Cerebellar cortex (tissue), 1 donor: ENCODE measurements around the gene KATNB1.
"Not testable (repeated sequence)": the region's sequence is repeated elsewhere in the genome, so short reads cannot be mapped to it uniquely, and the experiment has no call there.

Experiments
- DNase-seq: peaks from one replicate; pipeline ENCODE4 v3.0.0-alpha.2; 2015; ENCODE audit warnings: low spot score

The KATNB1 gene

DNA sequence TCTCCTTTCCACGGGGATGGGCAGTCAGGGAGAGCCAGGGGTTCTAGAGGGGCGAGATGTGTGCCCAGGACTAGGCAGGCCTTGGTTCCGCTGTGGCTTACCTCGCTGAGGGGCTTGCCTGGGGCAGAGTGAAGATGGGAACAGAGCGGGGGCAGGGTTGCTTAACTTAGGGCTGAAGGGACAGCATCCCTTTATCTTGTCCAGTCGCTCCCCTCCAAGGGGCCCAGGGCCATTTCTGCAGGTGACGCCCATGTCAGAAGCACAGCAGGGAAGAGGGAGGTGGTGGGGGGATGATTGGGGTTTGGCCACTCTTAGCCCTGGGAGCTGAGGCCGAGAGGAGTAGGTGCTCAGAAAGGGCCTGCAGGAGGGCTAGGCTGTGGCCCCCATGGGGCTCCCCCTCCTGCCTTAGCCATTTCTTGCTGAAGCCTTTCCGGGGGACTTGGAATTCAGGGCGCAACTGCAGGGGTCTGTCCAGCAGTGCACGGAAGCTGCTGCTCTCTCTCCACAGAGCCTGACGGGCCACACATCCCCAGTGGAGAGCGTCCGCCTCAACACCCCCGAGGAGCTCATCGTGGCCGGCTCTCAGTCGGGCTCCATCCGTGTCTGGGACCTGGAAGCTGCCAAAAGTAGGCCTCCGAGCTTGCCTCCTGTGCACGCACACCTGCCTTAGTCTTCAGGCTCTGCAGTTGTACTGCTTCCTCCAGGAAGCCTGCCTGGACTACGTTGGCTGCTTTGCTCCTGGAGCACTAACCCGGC, 8.5 kb downstream of the KATNB1 start:
- no peak for DNase-seq

DNA sequence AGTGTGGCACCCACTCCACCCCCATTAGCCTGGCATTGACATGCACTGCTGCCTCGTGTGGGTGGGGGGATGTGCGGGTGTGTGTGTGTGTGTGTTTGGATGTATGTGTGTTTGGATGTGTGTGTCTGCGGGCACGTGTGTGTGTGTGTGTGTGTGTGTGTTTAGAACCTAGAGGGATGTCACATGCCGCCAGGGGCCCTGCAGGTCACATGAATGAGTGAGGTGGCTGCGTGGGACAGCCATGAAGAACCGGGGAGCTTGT, 9.0 kb downstream of the KATNB1 start:
- no peak for DNase-seq

DNA sequence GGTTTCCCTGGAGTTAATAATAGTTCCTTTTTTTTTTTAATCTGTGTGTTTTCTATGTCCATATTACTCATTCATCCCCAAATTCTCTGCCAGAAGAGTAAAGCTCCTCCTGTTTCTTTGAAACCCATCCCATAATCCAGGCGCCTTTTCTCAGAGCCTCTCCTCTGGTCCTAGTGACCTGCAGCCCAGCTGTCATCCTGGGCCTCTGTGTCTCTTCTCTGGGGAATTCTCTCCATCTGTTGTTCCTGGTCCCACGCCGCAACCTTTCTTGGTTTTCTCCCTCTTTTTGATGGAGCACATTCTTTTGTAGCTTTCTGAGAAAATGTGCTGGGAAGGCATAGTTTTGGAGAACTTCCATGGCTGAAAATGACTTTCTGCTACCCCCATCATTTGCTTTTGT, 10.2 kb downstream of the KATNB1 start:
- DNase-seq, result no peak

DNA sequence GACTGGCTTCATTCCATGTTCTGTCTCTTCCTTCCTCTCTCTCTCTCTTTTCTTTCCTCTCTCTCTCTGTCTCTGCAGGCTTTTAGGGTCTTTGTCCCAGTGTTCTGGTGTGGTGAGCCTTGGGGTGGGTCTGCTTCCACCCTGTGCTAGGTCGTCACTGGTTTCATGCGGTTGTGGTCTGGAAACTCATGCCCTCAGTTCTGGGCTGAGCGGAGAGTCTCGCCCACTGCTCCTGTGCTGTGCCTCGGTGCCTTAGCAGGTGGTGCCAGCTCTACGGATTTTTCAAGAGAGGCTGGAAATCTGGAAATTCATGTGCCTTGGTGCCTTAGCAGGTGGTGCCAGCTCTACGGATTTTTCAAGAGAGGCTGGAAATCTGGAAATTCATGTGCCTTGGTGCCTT, 10.7 kb downstream of the KATNB1 start:
- not testable (repeated sequence) for DNase-seq

DNA sequence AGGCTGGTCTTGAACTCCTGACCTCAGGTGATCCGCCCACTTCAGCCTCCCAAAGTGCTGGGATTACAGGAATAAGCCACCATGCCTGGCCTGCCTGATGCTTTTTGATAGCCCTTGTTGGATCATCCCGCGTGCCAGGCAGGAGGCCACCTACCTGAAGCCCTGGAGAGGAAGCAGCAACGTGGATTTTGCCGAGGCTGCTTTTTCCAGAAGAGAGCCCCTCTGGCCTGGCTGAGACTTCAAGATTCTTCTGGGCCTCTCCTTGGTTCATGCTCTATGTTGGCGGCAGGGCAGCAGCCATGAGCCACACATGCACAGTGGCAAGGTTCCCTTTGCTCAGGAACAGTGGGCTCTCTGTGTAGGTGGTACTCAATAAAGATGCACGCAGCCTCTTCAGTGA, 11.5 kb downstream of the KATNB1 start:
- DNase-seq, result no peak

DNA sequence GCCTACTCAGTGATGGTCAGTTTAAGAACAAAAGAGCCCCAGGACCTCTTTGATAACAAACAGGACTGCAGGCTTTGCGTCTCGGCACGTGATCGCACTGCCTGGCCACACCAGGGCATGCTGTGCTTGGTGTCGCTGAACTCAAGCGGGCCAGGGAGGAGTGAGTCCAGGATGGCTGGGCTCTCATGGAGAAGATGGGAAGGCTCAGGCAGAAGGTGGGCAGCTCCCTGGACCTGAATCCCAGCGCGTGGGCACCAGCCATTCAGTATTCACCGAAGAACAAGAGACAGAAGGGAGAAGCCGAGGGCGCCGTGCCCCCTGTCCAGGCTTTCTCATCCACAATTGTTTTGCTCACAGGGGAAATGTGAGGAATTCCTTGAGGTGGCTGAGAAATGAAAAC, 11.9 kb downstream of the KATNB1 start:
- DNase-seq, result no peak

DNA sequence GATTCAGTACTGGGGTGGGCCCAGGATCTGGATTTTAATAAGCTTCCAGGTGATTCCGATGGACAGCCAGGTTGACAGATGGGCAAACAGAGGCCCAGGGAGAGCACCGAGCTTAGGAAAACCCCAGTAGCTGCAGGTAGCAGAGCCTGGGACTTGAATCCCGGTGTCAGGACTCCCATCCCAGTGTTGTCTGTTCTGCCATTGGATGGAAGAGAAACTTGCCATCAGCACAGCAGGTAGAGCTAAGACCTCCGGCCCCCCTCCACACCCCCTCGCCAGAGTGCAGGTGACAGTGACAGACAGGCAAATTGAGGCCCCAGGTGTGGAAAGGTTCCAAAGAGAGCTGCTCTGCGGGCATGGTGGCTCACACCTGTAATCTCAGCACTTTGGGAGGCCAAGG, 12.4 kb downstream of the KATNB1 start:
- DNase-seq, result no peak

DNA sequence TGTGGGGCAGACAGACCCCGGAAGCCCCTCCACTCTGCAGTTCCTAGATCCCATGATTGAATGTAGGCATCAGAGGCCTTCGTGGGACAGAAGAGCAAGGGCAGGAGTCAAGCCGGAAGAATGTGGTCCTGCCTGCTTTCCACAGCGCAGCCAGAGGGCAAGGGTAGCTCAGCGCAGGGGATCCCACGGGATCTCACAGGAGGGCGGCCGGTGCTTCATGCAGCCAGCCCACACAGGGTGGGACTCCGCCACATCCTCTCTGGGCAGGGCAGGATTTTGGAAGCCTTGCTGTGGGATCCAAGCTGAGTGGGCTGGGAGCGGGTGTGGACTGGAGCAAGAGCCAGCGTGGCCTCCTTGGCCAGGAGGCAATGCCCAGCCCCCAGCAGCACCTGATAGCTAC, 13.0 kb downstream of the KATNB1 start:
- no peak for DNase-seq

DNA sequence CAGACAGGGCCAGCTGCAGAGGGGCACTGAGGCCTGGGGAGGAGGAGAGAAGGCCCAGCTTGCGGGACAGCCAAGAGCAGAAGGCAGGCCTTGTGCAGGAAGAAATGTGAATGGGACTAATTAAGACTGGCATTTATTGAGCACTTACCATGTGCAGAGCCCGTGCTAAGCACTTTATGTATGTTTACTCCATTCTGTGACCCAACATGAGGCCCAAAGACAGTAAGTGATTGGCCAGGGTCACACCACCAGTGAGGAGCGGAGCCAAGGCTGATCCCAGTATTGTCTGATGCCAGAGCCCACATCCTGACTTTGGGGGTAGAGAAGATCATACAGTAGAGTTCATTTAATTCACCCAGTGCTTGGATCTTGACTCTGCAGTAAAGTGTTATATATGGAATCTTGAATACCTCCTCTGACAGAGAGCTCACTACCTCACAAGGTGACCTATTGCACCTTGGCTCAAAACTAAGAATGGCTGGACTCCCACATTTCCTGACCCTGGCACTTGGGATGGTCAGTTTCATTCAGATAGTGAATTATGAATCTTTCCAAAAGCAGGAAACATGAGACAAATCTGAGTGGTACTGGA, 13.6 kb downstream of the KATNB1 start:
- no peak for DNase-seq

DNA sequence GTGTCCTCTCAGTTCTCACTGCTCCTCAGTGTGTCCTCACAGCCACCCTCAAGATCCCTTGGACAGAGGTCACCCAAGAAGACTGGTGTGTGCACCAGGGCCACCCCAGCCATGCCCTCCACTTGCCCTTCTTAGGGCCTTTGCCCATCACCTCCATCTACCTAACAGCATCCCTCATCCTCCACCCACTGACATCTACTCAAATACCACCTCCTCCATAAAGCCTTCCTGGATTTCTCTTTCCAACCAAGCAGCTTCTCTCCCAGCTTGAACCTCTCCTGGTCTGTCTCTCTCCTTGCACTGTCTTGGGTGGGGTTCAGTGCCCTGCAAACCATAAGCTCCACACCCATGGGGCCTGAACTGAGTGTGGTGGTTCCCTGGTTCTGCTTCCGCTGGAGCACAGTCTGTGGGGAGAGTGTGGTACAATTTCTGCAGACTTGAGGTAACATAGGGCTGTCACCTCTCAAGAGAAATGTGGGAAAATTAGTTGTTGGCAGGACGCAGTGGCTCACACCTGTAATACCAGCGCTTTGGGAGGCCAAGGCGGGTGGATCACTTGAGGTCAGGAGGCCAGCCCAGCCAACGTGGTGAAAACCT, 14.4 kb downstream of the KATNB1 start:
- no peak for DNase-seq

DNA sequence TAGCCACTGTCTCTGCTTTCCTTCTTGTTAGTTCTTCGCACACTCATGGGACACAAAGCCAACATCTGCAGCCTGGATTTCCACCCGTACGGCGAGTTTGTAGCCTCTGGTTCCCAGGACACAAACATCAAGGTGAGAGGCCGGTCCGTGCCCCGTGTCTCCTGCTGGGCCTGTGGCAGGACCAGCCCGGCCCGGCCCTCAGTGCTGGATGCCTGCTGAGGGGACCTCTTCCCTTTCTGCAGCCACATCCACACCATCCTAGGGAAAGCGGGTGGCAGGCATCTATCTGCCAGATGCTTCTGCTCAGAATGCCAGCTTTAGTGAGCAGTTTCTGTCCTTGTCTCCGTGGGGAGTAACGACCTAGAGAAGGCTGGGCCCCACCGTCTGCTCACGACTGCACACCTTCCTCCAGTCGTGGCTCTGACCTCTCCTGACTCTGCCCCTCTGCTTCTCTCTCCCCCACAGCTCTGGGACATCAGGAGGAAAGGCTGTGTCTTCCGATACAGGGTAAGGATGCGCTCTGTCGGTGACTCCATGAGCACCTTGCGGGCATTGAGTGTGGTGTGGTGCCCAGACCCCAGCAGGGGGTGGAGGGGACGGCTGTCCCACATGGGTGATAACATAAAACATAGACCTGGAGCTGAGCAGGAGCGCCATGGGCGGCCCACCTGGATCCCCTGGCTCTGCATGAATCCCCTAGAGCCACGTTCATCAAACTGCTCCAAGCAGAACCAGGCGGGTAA, 15.4 kb downstream of the KATNB1 start:
- DNase-seq, result no peak

DNA sequence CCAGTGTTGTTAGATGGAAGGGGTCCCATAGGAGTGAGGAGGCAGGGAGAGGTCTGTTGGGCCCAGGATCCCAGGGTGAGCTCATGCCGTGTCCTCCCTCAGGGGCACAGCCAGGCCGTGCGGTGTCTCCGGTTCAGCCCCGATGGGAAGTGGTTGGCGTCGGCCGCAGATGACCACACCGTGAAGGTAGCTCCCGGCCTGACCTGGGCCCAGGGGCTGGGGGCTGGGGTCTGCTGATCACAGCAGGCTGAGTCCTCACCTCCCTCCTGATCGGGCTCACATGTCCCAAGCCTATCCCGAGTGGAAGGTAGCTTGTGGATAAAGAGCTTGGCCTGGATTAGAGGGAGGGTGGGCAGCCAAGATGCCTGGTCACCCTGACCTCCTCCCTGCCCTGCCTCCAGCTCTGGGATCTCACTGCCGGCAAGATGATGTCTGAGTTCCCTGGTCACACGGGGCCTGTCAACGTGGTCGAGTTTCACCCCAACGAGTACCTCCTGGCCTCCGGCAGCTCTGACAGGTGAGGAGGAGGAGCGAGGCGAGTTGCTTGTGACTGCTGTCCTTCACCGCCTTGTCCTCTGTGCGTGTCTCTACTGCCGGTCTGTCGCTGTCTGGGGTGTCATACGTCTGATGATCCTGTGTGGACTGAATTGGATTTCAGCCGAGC, 16.1 kb downstream of the KATNB1 start:
- no peak for DNase-seq

DNA sequence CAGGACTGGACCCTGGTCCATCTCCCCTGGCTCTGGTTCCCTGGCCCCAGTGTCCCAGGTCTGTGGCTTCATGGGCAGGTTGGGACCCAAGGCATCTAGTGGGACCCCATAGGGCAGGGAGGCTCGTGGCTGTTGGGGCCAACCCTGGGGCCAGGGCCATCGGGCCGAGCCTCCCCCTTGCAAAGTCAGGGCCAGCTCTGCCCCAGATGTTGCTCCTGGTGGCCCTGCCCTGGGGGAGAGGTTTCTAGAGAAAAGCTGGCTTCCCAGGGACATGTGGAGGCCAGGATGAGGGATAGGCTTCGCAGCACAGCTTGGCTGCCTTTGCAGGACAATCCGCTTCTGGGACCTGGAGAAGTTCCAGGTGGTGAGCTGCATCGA, 16.6 kb downstream of the KATNB1 start:
- no peak for DNase-seq

DNA sequence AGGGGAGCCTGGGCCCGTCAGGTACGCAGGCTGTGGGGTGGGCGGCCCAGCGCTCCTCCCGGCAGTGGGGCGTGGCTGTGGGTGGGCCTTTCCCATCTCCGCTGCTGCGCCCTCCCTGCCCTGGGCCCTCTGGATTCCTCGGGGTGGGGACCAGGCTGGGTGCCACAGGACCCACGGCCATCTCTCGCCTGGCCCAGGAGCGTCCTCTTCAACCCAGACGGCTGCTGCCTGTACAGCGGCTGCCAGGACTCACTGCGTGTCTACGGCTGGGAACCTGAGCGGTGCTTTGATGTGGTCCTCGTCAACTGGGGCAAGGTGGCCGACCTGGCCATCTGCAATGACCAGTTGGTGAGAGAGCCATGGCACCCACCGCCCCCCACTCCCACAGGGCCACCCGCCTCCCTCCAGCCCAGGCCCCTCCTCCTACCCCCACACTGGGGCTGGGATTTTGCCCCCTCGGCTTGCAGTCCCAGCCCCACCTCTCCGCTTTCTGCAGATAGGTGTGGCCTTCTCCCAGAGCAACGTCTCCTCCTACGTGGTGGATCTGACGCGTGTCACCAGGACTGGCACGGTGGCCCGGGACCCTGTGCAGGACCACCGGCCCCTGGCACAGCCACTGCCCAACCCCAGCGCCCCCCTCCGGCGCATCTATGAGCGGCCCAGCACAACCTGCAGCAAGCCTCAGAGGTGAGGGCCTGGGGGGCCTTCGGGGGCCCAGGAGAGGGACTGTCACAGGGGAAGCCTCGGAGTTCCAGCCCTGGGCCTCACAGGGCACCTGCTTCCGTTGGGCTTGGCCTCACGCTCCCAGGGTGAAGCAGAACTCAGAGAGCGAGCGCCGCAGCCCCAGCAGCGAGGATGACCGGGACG, 17.2 kb downstream of the KATNB1 start:
- no peak for DNase-seq

DNA sequence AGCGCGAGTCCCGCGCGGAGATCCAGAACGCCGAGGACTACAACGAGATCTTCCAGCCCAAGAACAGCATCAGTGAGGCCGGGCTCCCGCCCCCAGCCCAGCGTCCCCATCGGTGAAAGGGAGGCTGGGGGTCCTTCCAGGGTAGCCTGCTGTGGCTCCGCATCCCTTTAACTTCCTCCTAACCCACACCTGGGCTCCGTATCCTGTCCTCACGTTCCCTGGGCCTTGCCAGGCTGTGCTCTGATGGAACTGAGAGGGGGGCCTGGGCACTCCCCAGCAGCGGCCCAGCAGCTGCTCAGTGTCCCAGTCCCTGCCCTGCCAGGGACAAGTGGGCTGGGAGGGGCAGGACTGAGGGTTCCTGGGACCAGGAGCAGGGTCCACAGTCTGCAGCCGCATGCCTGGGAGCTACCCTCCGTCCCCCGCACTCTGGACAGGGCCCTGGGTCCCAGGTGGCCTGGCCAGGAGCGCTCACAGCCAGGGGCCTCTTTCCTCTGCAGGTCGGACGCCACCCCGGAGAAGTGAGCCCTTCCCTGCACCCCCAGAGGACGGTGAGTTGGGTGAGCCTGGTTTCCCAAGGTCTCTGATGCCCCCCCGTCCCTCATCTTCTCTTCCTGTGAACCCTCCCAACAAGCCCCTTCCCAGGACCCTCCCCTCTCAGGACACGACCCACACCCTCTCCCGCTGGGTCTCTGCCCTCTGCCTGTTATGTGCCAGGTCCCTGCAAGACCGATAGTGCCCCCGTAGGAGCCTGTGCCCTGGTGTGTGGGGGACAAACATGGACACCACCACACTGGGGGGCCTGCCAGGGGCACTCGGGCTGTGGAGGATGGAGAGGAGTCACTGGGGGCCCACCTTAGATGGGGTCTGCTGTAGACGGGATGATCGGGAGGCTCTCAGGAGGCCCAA, 18.1 kb downstream of the KATNB1 start:
- no peak for DNase-seq

DNA sequence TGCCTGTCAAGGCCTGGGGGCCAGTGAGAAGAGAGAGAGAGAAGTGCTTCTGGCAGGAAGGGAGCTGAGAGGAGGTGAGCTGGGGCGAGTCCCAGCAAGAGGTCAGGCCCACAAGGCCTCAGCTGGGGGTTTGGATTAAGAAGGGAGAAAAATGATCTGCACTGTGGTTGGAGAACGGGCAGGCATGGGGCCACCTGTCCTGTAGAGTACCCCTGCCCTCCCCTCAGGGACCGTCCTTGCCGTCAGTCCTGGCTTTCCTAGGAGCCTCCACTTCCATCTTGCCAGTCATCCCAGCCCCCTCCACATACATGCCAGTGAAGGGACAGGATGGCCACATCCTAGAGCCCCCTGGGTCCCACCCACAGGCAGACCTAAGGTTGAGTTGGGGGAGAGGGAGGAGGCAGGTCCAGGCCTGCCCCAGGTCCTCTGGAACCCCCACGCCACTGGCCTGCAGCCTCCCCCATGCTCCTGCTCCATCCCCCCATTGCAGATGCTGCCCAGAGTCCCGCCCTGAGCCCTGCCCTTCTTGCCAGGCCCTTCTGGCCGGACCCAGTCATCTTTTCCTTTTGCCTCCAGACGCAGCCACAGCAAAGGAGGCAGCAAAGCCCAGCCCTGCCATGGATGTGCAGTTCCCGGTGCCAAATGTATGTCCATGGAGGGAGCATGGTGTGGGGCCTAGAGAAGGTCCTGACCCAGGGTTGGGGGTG, 18.9 kb downstream of the KATNB1 start:
- no peak for DNase-seq

DNA sequence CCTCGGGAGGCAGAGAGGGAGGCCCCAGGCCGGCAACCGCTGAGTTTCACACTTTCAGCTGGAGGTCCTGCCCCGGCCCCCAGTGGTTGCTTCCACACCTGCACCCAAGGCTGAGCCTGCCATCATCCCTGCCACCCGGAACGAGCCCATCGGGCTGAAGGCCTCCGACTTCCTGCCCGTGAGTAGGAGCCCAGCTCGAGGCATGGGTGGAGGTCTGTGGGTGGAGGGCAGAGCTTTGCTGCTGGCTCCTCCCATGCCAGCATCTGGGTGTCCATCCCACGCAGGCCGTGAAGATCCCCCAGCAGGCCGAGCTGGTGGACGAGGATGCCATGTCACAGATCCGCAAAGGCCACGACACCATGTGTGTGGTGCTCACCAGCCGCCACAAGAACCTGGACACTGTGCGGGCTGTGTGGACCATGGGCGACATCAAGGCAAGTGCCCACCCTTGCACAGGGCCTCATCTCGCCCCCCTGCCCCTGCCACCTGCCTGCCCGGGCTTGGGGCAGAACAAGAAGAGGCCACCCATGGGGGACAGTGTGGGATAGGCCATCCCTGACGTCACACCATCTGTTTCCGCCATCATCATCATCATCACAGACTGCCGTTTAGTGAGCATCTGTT, 19.6 kb downstream of the KATNB1 start:
- DNase-seq, result no peak

DNA sequence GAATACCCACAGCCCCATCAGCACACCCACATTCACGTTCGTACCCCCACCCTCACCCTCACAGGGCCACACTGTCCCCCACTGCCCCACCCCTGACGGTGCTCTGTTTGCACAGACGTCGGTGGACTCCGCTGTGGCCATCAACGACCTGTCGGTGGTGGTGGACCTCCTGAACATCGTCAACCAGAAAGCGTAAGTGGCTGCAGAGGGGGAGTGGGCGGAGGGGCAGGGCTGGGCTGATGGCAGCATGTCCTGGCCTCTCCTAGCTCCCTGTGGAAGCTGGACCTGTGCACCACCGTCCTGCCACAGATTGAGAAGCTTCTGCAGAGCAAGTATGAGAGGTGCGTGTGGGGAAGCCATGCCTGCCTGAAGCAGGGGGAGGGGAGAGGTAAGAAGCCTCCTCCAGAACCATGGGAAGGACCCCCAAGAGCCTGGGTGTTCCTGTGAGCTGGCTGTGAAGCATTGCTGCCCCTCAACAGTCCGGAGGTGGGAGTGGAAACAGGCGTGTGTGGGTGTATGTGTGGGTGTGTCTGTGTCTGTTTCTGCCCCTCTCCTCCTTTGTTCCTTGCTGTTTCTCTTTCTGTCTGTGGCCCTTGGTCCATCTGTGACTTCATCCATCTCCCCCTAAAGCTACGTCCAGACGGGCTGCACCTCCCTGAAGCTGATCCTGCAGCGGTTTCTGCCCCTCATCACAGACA, 20.3 kb downstream of the KATNB1 start:
- DNase-seq, result no peak
